Type B pancreatic cell (in vitro differentiated cells): Measurements from ENCODE around the gene CHSY3. TPM values are rescaled to one million over a fixed set of nuclear protein-coding genes. Genes with fewer than 3 reads are reported as not detected.

Experiments
- DNase-seq: peaks from one replicate; pipeline ENCODE4 v3.0.0; 2021; ENCODE audit warnings: mixed read lengths; ENCODE audit not compliant: unreplicated experiment; ENCODE audit errors: extremely low spot score
- H3K27ac Mint-ChIP-seq: 2 replicates; pipeline ENCODE4 v1.8.0; 2021; ENCODE audit warnings: mild to moderate bottlenecking, mixed read lengths
- H3K27me3 Mint-ChIP-seq: 2 replicates; pipeline ENCODE4 v1.8.0; 2021; ENCODE audit warnings: mixed read lengths
- H3K36me3 Mint-ChIP-seq: 2 replicates; pipeline ENCODE4 v1.8.0; 2021; ENCODE audit warnings: mixed read lengths
- H3K4me1 Mint-ChIP-seq: one replicate; pipeline ENCODE4 v1.8.0; 2021; ENCODE audit warnings: mixed read lengths; ENCODE audit not compliant: unreplicated experiment
- H3K4me3 Mint-ChIP-seq: 2 replicates; pipeline ENCODE4 v1.8.0; 2021; ENCODE audit warnings: mild to moderate bottlenecking, mixed read lengths
- H3K9me3 Mint-ChIP-seq: 2 replicates; pipeline ENCODE4 v1.8.0; 2021; ENCODE audit warnings: mixed read lengths
- CTCF ChIP-seq: fragments of 200-600 bp; sonication (generic); conservative IDR thresholded peaks from 2 replicates; pipeline ENCODE4 v1.5.0; 2021; ENCODE audit warnings: antibody characterized with exemption, mild to moderate bottlenecking
- total RNA-seq: library from RNA; stranded (reverse); gene quantifications from 2 replicates; pipeline ENCODE4 v1.2.1, GENCODE V29; 2021; ENCODE audit warnings: low replicate concordance

CHSY3 gene
- total RNA-seq, 1 donor from 2014 or later: 4.9 TPM

GRCh38 chr5:130102375-130102774, 198.1 kb downstream of the CHSY3 start:
- H3K4me1 Mint-ChIP-seq: no peaks in the 10 kb centered on the region
- H3K4me3 Mint-ChIP-seq: no peak overlapping the region
- DNase-seq: no peak
- TF ChIP-seq CTCF: no peak
- no peaks in the 10 kb centered on the region for H3K36me3 Mint-ChIP-seq
- no peaks in the 10 kb centered on the region for H3K27me3 Mint-ChIP-seq
- H3K27ac Mint-ChIP-seq: no peak overlapping the region
- no peaks in the 10 kb centered on the region for H3K9me3 Mint-ChIP-seq

GRCh38 chr5:130102960-130103359, 198.7 kb downstream of the CHSY3 start:
- Mint-ChIP-seq H3K4me1 (no peaks in the 10 kb centered on the region), H3K9me3 (no peaks in the 10 kb centered on the region), H3K27ac (no peak overlapping the region), H3K27me3 (no peaks in the 10 kb centered on the region), H3K4me3 (no peak overlapping the region), H3K36me3 (no peaks in the 10 kb centered on the region)
- TF ChIP-seq CTCF: no peak
- DNase-seq: no peak

GRCh38 chr5:130104895-130105688, 200.8 kb downstream of the CHSY3 start:
- no peak for TF ChIP-seq CTCF
- Mint-ChIP-seq H3K9me3 (no peaks in the 10 kb centered on the region), H3K27me3 (no peaks in the 10 kb centered on the region), H3K4me3 (no peak overlapping the region), H3K27ac (no peak overlapping the region), H3K4me1 (no peaks in the 10 kb centered on the region), H3K36me3 (no peaks in the 10 kb centered on the region)
- DNase-seq: no peak

- no peak overlapping the region for H3K27ac Mint-ChIP-seq
- H3K4me1 Mint-ChIP-seq: no peaks in the 10 kb centered on the region
- DNase-seq: no peak
- no peaks in the 10 kb centered on the region for H3K9me3 Mint-ChIP-seq
- no peak overlapping the region for H3K4me3 Mint-ChIP-seq
- no peaks in the 10 kb centered on the region for H3K27me3 Mint-ChIP-seq
- no peak for TF ChIP-seq CTCF
- H3K36me3 Mint-ChIP-seq: no peaks in the 10 kb centered on the region
These were observed 202.2 kb downstream of the CHSY3 start for GRCh38 chr5:130106480-130106879.

GRCh38 chr5:130109152-130109551, 204.9 kb downstream of the CHSY3 start:
- Mint-ChIP-seq H3K9me3 (no peaks in the 10 kb centered on the region), H3K27me3 (no peaks in the 10 kb centered on the region), H3K4me3 (no peak overlapping the region), H3K27ac (no peak overlapping the region), H3K4me1 (no peaks in the 10 kb centered on the region), H3K36me3 (no peaks in the 10 kb centered on the region)
- peak; percentile 81 for TF ChIP-seq CTCF
- DNase-seq: no peak
